Hepatocyte (in vitro differentiated cells): ENCODE data around the gene PIK3AP1. TPM values are rescaled to one million over a fixed set of nuclear protein-coding genes. Genes with fewer than 3 reads are reported as not detected.

ENCODE experiments used
- DNase-seq: peaks from one replicate; pipeline ENCODE4 v3.0.0-alpha.2; 2016; ENCODE audit warnings: low spot score
- H2AFZ ChIP-seq: fragments of 200-600 bp; sonication (generic); 2 replicates; pipeline ENCODE4 v1.6.0; 2016; ENCODE audit warnings: antibody characterized with exemption, mild to moderate bottlenecking
- H3K27ac ChIP-seq: fragments of 200-600 bp; sonication (generic); 2 replicates; pipeline ENCODE4 v1.5.1; 2016; ENCODE audit warnings: mild to moderate bottlenecking
- H3K27me3 ChIP-seq: fragments of 200-600 bp; sonication (generic); 2 replicates; pipeline ENCODE4 v1.6.1; 2016
- H3K36me3 ChIP-seq: fragments of 200-600 bp; sonication (generic); replicated peaks from 2 replicates; pipeline ENCODE4 v1.5.1; 2016; ENCODE audit warnings: low read depth; ENCODE audit not compliant: insufficient read depth
- H3K4me1 ChIP-seq: fragments of 200-600 bp; sonication (generic); 2 replicates; pipeline ENCODE4 v1.5.1; 2016; ENCODE audit warnings: mild to moderate bottlenecking, moderate library complexity; ENCODE audit not compliant: insufficient read depth
- H3K4me2 ChIP-seq: fragments of 200-600 bp; sonication (generic); 2 replicates; pipeline ENCODE4 v1.6.0; 2016
- H3K4me3 ChIP-seq: fragments of 200-600 bp; sonication (generic); 2 replicates; pipeline ENCODE4 v1.5.1; 2016; ENCODE audit warnings: mild to moderate bottlenecking
- H3K79me2 ChIP-seq: fragments of 200-600 bp; sonication (generic); 2 replicates; pipeline ENCODE4 v1.6.0; 2017; ENCODE audit warnings: mild to moderate bottlenecking
- H3K9me2 ChIP-seq: fragments of 200-600 bp; sonication (generic); replicated peaks from 2 replicates; pipeline ENCODE4 v1.6.0; 2017; ENCODE audit warnings: mild to moderate bottlenecking; ENCODE audit not compliant: insufficient read depth
- H3K9me3 ChIP-seq: fragments of 200-600 bp; sonication (generic); 2 replicates; pipeline ENCODE4 v1.5.1; 2016; ENCODE audit warnings: low read depth, mild to moderate bottlenecking
- H4K20me1 ChIP-seq: fragments of 200-600 bp; sonication (generic); 2 replicates; pipeline ENCODE4 v1.6.0; 2016; ENCODE audit warnings: mild to moderate bottlenecking; ENCODE audit not compliant: insufficient read depth, poor library complexity, severe bottlenecking
- CTCF ChIP-seq: fragments of 200-600 bp; sonication (generic); IDR thresholded peaks from 2 replicates; pipeline ENCODE4 v1.5.1; 2016; ENCODE audit warnings: antibody characterized with exemption, mild to moderate bottlenecking; ENCODE audit not compliant: poor library complexity
- EZH2 ChIP-seq: fragments of 200-600 bp; sonication (generic); IDR thresholded peaks from 2 replicates; pipeline ENCODE4 v1.6.1; 2016; ENCODE audit warnings: antibody characterized with exemption, mild to moderate bottlenecking, borderline replicate concordance
- EZH2phosphoT487 ChIP-seq: fragments of 200-600 bp; sonication (generic); IDR thresholded peaks from one replicate; pipeline ENCODE4 v1.6.1; 2018; ENCODE audit warnings: antibody characterized with exemption, mild to moderate bottlenecking, low read depth, moderate library complexity; ENCODE audit not compliant: unreplicated experiment, severe bottlenecking
- WGBS: methylation state at CpG from one replicate; pipeline ENCODE4 v1.1.6; 2016; ENCODE audit warnings: low lambda C conversion rate; ENCODE audit errors: missing lambda C conversion rate; 5-methylcytosine and 5-hydroxymethylcytosine counted together
- polyA plus RNA-seq: library from polyadenylated mRNA; unstranded; fragments of >200 nt; fragmentation: Nextera tagmentation; extraction: Ambion mirVana; gene quantifications from 2 replicates; pipeline ENCODE4 v1.2.1, GENCODE V29; 2016
- total RNA-seq: library from RNA; depleted of rRNA; stranded (reverse); fragments of >200 nt; gene quantifications from 2 replicates; pipeline ENCODE4 v1.2.3, GENCODE V29; 2014

The PIK3AP1 gene
- total and polyA plus RNA-seq, 2 experiments from 2014 or later = 2.5 to 8.4 TPM

GRCh38 chr10:96695366-96695765 lies 24.9 kb downstream of the PIK3AP1 start:
- no peaks in the 10 kb centered on the region for H4K20me1 ChIP-seq
- no peaks in the 10 kb centered on the region for H3K27me3 ChIP-seq
- no peak for DNase-seq
- no peak overlapping the region for H3K4me2 ChIP-seq
- no peaks in the 10 kb centered on the region for H3K79me2 ChIP-seq
- H3K36me3 ChIP-seq = no peaks in the 10 kb centered on the region
- H3K9me2 ChIP-seq = no peaks in the 10 kb centered on the region
- no peaks in the 10 kb centered on the region for H3K4me1 ChIP-seq
- no peak for TF ChIP-seq EZH2phosphoT487
- no peak for TF ChIP-seq CTCF
- no peak for TF ChIP-seq EZH2
- H2AFZ ChIP-seq = no peak overlapping the region
- H3K4me3 ChIP-seq = no peak overlapping the region
- 91% methylated on average over 1 of the region's 1 CpG for WGBS
- H3K9me3 ChIP-seq = no peaks in the 10 kb centered on the region
- H3K27ac ChIP-seq = no peak overlapping the region

- no peaks in the 10 kb centered on the region for H4K20me1 ChIP-seq
- H3K79me2 ChIP-seq = no peaks in the 10 kb centered on the region
- H3K4me2 ChIP-seq = no peak overlapping the region
- no peak overlapping the region for H2AFZ ChIP-seq
- no peak overlapping the region for H3K27ac ChIP-seq
- no peaks in the 10 kb centered on the region for H3K36me3 ChIP-seq
- H3K27me3 ChIP-seq = no peaks in the 10 kb centered on the region
- H3K9me3 ChIP-seq = no peaks in the 10 kb centered on the region
- H3K4me3 ChIP-seq = no peak overlapping the region
- H3K4me1 ChIP-seq = no peaks in the 10 kb centered on the region
- TF ChIP-seq EZH2phosphoT487 = no peak
- TF ChIP-seq EZH2 = no peak
- TF ChIP-seq CTCF = no peak
- H3K9me2 ChIP-seq = no peaks in the 10 kb centered on the region
- DNase-seq = no peak
- 98% methylated on average over 3 of the region's 3 CpGs for WGBS
These were observed 26.9 kb downstream of the PIK3AP1 start for GRCh38 chr10:96693431-96693830.

GRCh38 chr10:96692427-96692826 lies 27.9 kb downstream of the PIK3AP1 start:
- TF ChIP-seq EZH2phosphoT487 (no peak), EZH2 (no peak), CTCF (no peak)
- Histone ChIP-seq H2AFZ (no peak overlapping the region), H3K9me3 (no peaks in the 10 kb centered on the region), H3K27me3 (no peaks in the 10 kb centered on the region), H4K20me1 (no peaks in the 10 kb centered on the region), H3K79me2 (no peaks in the 10 kb centered on the region), H3K9me2 (no peaks in the 10 kb centered on the region), H3K27ac (no peak overlapping the region), H3K36me3 (no peaks in the 10 kb centered on the region), H3K4me2 (no peak overlapping the region), H3K4me3 (no peak overlapping the region), H3K4me1 (no peaks in the 10 kb centered on the region)
- no peak for DNase-seq
- 98% methylated on average over 4 of the region's 4 CpGs for WGBS

GRCh38 chr10:96691761-96692160 lies 28.6 kb downstream of the PIK3AP1 start:
- no peak overlapping the region for H2AFZ ChIP-seq
- H3K27me3 ChIP-seq = no peaks in the 10 kb centered on the region
- no peak overlapping the region for H3K4me3 ChIP-seq
- H3K9me2 ChIP-seq = no peaks in the 10 kb centered on the region
- H3K9me3 ChIP-seq = no peaks in the 10 kb centered on the region
- no peaks in the 10 kb centered on the region for H3K79me2 ChIP-seq
- no peaks in the 10 kb centered on the region for H3K36me3 ChIP-seq
- no peak overlapping the region for H3K27ac ChIP-seq
- no peaks in the 10 kb centered on the region for H3K4me1 ChIP-seq
- DNase-seq = no peak
- no peak overlapping the region for H3K4me2 ChIP-seq
- H4K20me1 ChIP-seq = no peaks in the 10 kb centered on the region
- no peak for TF ChIP-seq EZH2
- TF ChIP-seq EZH2phosphoT487 = no peak
- no peak for TF ChIP-seq CTCF
